GM21367 (cell line): Measurements from ENCODE around the gene YKT6.
"Not testable (repeated sequence)": the region's sequence is repeated elsewhere in the genome, so short reads cannot be mapped to it uniquely, and the experiment has no call there.

ENCODE experiments used
- ATAC-seq: cut with Tn5 transposase; IDR thresholded peaks from one replicate; pipeline ENCODE4 v1.9.1; 2021; ENCODE audit not compliant: unreplicated experiment

Gene YKT6

DNA sequence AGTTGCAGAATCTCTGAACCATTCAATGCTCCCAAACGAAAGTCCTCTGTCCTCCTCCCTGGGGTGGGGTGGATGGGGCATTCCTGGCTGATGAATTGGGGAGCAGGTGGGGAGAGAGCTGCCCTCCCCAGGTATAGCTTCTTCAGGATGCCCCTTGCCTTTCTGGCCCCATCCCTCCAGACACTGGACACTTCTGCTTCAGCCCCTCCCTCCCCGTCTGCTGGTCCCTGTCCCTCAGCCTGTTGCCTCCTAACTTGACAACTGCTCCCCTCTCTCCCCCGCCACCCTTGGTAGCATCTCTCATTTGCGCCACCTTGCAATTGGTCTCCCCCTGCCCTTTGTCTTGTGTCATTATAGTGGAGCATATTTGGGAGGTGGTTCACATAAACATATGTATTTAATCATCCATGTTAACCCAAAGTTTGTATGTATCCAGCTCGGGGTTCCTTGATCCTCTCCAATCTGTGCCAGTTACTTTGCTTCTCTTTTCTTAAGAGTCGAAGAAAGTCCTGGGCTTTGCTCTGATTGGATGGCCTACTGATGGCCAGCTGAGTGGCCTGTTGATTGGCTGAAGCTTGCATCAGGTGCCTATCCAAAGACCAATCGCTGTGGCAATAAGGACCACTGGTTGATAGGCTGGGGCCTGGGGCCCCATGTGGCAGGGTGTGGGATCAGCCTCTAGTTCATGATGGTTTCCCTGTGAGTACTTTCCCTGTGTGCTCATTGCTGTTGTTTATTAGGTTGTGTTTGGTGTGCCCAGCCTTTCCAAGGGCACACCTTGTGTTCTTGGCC lies 7.6 kb upstream of the YKT6 start:
- no peak for ATAC-seq

DNA sequence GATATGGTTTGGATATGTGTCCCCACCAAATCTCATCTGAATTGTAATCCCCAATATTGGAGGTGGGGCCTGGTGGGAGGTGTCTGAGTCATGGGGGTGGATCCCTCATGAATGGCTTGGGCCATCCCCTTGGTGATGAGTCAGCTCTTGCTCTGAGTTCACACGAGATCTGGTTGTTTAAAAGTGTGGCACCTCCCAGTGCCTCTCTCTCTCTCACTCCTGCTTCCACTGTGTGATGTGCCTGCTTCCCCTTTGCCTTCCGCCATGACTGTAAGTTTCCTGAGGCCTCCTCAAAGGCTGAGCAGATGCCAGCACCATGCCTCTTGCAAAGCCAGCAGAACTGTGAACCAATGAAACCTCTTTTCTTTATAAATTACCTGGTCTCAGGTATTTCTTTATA lies 6.7 kb upstream of the YKT6 start:
- ATAC-seq, result no peak

GRCh38 chr7:44194562-44195145 lies 6.1 kb upstream of the YKT6 start:
- no peak for ATAC-seq

DNA sequence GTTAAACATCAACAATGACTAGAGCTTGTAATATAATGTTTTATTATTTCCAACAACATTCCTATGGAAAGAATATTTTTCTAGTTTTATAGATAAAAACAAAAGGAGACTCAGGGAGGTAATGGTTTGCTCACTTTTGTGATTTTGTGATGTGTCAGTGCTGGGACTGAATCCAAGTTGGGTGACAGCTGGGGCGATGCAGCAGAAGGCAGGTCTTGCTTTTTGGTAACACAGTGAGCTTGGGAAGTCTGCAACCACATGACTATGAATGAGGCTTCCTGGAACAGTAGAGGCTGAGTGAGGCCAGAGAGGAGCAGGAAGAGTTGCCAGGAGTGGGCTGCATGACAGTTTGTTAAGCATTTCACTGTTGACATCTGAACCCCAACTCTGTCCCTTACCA lies 4.9 kb upstream of the YKT6 start:
- ATAC-seq, result no peak

DNA sequence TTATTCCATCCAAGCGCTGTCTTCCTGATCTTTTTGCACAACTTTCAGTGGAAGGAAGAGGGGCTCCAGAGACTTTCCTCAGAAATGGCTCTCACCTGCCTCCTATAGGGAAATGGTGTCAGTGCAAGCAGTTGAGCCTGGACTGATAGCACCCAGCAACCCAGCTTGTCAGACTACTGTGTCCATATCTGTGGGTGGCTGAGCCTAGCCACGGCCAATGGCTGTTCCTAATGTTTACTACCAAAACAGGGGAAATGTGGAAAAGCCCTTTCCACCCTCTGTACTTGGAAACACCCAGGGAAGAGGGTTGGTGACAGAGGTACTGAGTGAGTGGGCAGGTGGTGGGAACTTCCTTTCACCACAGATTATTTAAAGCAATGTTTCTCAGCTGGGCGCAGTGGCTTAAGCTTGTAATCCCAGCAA lies 4.3 kb upstream of the YKT6 start:
- ATAC-seq, result no peak

DNA sequence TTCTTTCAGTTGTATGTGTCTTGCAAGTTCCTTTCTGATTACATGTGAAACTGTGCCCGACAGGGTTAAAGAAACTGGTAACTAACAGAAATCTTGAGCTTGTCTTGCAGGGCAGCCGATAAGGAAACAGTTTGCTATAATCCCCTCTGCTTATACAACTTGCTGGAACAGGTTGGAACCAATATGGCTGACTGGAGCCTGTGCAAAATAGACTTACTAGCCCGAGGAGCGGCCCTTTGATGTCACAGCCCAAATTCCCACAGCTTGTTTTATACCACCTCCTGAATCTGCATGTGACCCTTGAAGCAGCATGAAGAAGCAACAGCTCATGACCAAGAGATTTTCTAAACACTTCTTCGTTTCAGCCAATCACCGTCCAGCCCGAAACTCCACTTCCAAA lies 3.3 kb upstream of the YKT6 start:
- ATAC-seq, result no peak

GRCh38 chr7:44200163-44200562 lies 615 bp upstream of the YKT6 start:
- not testable (repeated sequence) for ATAC-seq

GRCh38 chr7:44201813-44202212 lies 1.0 kb downstream of the YKT6 start:
- ATAC-seq, result no peak

- no peak for ATAC-seq
These were observed 5.2 kb downstream of the YKT6 start for GRCh38 chr7:44206008-44206407.

GRCh38 chr7:44208085-44208484 lies 7.3 kb downstream of the YKT6 start:
- no peak for ATAC-seq

DNA sequence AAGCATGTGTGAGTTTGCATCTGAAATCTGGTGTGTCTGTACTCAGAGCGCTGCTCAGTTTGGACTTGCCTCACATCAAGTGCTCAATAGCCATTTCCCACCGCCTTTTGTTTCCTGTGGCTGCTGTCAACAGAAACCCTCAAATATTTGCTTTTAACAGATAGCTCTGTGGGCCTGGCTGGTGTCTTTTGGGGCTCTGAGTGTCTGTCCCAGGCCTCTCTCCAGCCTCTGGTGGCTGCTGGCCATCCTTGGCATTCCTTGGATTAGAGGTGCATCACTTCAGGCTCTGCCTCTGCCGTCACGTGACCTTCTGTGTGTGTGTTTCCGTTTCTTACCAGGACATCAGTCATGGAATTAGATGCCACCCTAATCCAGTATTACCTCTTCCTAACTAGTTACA lies 9.3 kb downstream of the YKT6 start:
- ATAC-seq, result no peak

DNA sequence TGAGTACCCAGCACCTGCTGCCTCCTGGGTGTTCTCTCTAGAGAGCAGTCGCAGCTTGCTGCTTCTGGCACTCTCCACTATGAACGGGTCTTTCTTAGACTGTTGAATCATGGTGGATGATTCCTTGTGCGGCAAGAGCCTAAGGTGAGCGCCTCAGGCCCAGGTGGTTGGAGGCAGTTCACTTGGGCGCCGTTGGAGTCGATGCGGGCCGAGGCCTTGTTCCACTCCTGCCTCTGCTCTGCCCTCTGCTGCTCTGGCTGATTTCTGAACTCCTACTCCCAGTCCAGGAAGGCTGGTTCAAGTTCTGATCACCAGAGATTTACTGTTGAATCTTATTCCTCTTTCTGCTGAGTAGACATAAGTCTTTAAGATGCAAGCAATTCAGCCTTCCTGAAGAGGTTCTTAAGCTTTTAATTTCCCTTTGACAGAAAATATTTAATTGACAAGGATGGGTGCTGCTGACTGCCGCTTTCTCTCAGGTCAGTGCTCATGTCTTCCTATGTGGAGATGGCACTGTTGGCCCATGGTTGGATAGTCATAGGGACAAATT lies 10.4 kb downstream of the YKT6 start:
- ATAC-seq, result no peak

DNA sequence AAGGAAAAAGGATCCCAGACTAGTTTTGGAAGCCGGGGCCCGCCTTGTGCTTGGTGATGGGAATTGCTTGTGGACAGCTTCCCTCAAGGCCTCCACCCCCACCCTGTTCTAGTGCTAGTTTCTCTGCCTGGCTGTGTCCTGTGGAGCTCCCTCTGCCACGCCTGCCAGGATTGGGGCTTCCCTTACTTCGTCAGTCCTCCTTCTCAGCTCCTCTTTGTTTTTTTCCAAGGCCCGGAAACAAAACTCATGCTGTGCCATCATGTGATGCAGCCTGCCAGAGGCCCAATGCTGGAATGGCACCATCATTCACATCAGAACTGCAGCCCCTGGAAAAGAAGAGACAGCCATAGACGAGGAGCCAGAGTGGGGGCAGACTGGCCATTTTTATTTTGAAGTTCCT lies 11.2 kb downstream of the YKT6 start:
- no peak for ATAC-seq

GRCh38 chr7:44212581-44213184 lies 11.9 kb downstream of the YKT6 start:
- no peak for ATAC-seq

DNA sequence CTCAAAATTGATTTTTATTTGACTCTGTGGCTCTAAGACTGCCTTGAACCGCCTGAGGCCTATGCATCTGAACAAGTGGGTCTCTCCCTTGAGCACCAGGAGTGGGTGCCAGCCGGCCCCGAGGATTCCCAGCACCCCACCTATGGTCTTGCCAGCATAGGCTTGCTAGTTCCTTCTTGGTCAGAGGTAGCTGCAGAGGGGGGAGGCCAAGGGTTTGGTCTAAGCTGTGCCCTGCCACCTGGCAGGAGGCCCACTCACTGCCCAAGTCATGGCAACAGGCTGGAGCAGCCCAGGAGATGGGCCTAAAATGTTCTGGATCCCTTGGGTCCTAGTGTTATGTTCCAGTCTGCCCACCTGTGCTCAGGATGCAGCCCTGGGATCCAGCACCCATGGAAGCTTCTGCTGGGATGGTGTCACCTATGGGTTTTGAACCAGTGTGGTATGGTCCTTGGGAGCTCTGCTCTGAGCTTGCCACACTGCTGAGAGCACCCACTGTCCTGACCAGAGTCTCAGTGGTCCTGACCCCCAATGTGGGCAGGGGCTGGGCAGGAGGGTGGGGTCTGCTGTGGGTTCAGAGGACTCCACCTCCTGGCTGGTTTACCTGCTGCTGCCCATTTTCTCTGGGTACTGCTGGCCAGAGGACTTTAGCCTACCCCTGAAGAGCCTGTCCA lies 12.6 kb downstream of the YKT6 start:
- ATAC-seq, result no peak

GRCh38 chr7:44213877-44214388 lies 13.2 kb downstream of the YKT6 start:
- no peak for ATAC-seq

GRCh38 chr7:44215531-44215930 lies 14.8 kb downstream of the YKT6 start:
- ATAC-seq, result no peak

- no peak for ATAC-seq
These were observed 15.2 kb downstream of the YKT6 start for GRCh38 chr7:44216019-44216418.

DNA sequence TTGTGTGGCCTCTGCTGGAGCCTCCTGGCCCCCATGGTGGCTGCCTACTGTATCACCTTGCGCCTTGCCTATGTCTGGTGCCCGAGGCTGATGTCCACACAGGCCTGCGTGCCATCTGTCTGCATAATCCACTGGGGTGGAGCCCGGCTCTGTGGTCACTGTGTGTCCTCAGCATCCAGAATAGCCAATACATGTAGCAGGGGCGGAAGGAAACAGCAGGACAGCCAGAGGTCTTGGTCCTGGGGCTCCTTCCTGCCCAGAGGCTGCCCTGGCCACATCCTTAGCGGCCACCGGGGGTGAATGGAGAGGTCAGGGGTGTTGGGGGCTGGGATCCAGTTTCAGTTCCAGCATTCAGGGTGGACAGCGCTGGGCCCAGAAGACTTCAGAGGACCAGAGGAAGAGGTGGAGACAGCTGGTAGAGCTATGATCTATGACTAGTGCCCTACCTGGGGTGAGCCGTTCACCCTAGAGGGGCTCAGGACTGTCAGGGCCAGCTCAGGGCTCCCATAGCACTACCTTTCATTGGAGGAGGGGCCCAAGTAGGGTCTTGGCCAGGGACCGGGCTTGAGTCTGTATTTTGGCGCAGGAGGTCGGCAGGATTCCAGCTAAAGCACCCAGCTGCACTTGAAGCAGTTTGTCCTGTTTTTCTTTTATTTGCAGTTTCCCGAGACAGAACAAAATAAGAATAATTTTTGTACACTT lies 15.9 kb downstream of the YKT6 start:
- no peak for ATAC-seq

DNA sequence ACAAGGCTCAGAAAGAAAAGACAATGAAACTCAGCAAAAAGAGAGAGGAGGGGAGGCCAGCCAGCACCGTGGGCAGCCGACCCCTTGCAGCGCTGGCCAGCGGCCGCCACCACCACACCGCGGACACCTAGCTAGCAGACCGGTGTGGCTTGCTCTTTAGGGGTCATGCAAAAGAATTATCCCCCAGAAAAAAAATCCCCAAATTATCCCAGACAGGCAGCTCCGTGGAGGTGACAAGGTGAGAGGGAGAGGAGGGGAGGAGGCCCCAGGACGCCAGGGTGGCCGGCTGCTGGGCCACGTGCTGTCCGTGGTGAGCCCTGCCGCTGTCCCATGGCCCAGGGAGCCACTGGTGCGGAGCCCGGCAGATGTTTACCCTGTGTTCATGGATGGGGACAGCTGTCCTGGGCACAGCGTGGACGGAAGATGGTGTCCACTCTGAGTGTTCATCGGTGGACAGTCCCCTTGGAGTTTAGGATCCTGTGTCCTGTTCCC lies 16.5 kb downstream of the YKT6 start:
- no peak for ATAC-seq
